ENCODE results near the gene KIAA2012. TPM values are rescaled to one million over a fixed set of nuclear protein-coding genes. Genes with fewer than 3 reads are reported as not detected.

Gene KIAA2012
- total RNA-seq, 1 donor, result not detected

GRCh38 chr2:202149155-202149762, 76.2 kb downstream of the KIAA2012 start:
- peak; percentile 79 for DNase-seq (ENCODE audit: low read depth)
- TF ChIP-seq CTCF (IDR thresholded peaks at IDR 0.05; ENCODE audit: insufficient read depth, low read length), result no peak
- H3K4me3 ChIP-seq (ENCODE audit: low read depth, low read length), result no peak overlapping the region

- no peak for TF ChIP-seq CTCF (IDR thresholded peaks at IDR 0.05; ENCODE audit: insufficient read depth, low read length)
- DNase-seq (ENCODE audit: low read depth), result peak; percentile 58
- no peak overlapping the region for H3K4me3 ChIP-seq (ENCODE audit: low read depth, low read length)
These were observed 76.9 kb downstream of the KIAA2012 start for GRCh38 chr2:202149936-202150335.

- no peak overlapping the region for H3K4me3 ChIP-seq (ENCODE audit: low read depth, low read length)
- TF ChIP-seq CTCF (IDR thresholded peaks at IDR 0.05; ENCODE audit: insufficient read depth, low read length), result no peak
- peak; percentile 94 for DNase-seq (ENCODE audit: low read depth)
These were observed 79.2 kb downstream of the KIAA2012 start for GRCh38 chr2:202152104-202152715.

GRCh38 chr2:202154613-202155012, 81.6 kb downstream of the KIAA2012 start:
- DNase-seq (ENCODE audit: low read depth), result no peak
- H3K4me3 ChIP-seq (ENCODE audit: low read depth, low read length), result no peak overlapping the region
- no peak for TF ChIP-seq CTCF (IDR thresholded peaks at IDR 0.05; ENCODE audit: insufficient read depth, low read length)

- no peak for DNase-seq (ENCODE audit: low read depth)
- H3K4me3 ChIP-seq (ENCODE audit: low read depth, low read length), result no peak overlapping the region
- TF ChIP-seq CTCF (IDR thresholded peaks at IDR 0.05; ENCODE audit: insufficient read depth, low read length), result no peak
These were observed 84.3 kb downstream of the KIAA2012 start for GRCh38 chr2:202157211-202157990.

- DNase-seq (ENCODE audit: low read depth), result peak; percentile 70
- no peak overlapping the region for H3K4me3 ChIP-seq (ENCODE audit: low read depth, low read length)
- TF ChIP-seq CTCF (IDR thresholded peaks at IDR 0.05; ENCODE audit: insufficient read depth, low read length), result peak; percentile 67
These were observed 85.7 kb downstream of the KIAA2012 start for GRCh38 chr2:202158796-202159195.
